ENCODE data around the gene GNPTG. TPM values are rescaled to one million over a fixed set of nuclear protein-coding genes. Genes with fewer than 3 reads are reported as not detected.

GNPTG gene
- total RNA-seq, 1 experiment from 2014 or later: 37.3 TPM

- BruUV-seq (replicated peaks): TSS peak; percentile 86
Observed at GRCh38 chr16:1309888-1310831, 41.6 kb upstream of the GNPTG start.

GRCh38 chr16:1310832-1311200 lies 40.9 kb upstream of the GNPTG start:
- H3K4me1 ChIP-seq: peaks cover 5% of the 10 kb centered on the region; the same call in 1 of the 2 replicates
- Mint-ChIP-seq H3K4me3 (ENCODE audit: unreplicated experiment) (peak overlapping the region; percentile 100), H3K9me3 (ENCODE audit: unreplicated experiment) (no peaks in the 10 kb centered on the region), H3K27ac (ENCODE audit: unreplicated experiment) (peak overlapping the region; percentile 98), H3K4me1 (ENCODE audit: low read depth, unreplicated experiment) (no peaks in the 10 kb centered on the region), H3K27me3 (ENCODE audit: insufficient read depth, unreplicated experiment) (no peaks in the 10 kb centered on the region), H3K36me3 (ENCODE audit: insufficient read depth, unreplicated experiment) (peaks cover 40% of the 10 kb centered on the region)
- intact Hi-C loops (cut with micrococcal nuclease; ENCODE audit: unreplicated experiment): no loop called here
- no peak for DNase-seq
- H3K27me3 ChIP-seq (replicated peaks; ENCODE audit: control insufficient read depth, insufficient read depth, low read length): no peaks in the 10 kb centered on the region
- BruUV-seq (replicated peaks): no TSS peak
- TF ChIP-seq CTCF (IDR thresholded peaks at IDR 0.05; ENCODE audit: insufficient read depth in 1 of 2, low read depth in 1 of 2, low read length in 1 of 2, severe bottlenecking in 1 of 2, unreplicated experiment in 1 of 2): no peak
- peak overlapping the region; percentile 64 for H3K4me3 ChIP-seq (ENCODE audit: low read depth, low read length)
- ChIA-PET CTCF (interaction anchor here (1.7 kb wide), 1 partner anchor 32 kb away, joined by 8 read pairs; no protein-coding TSS in a partner anchor), POLR2A (no interaction called here)
- H3K36me3 ChIP-seq (ENCODE audit: control insufficient read depth, insufficient read depth, low read length): no peaks in the 10 kb centered on the region; the same call in none of the 2 replicates
- H3K9me3 ChIP-seq: no peaks in the 10 kb centered on the region

More at GRCh38 chr16:1309888-1310831, 41.6 kb upstream of the GNPTG start:
- no peaks in the 10 kb centered on the region for H3K4me1 Mint-ChIP-seq (ENCODE audit: low read depth, unreplicated experiment)
- Histone ChIP-seq H3K4me1 (peaks cover 5% of the 10 kb centered on the region; the same call in 1 of the 2 replicates), H3K27me3 (replicated peaks; ENCODE audit: control insufficient read depth, insufficient read depth, low read length) (no peaks in the 10 kb centered on the region), H3K36me3 (ENCODE audit: control insufficient read depth, insufficient read depth, low read length) (no peaks in the 10 kb centered on the region; the same call in none of the 2 replicates), H3K4me3 (ENCODE audit: low read depth, low read length) (peak overlapping the region; percentile 64), H3K9me3 (no peaks in the 10 kb centered on the region)
- H3K27me3 Mint-ChIP-seq (ENCODE audit: insufficient read depth, unreplicated experiment): no peaks in the 10 kb centered on the region
- peak in 1 of 2 experiments; percentile 29 for DNase-seq
- intact Hi-C loops (cut with micrococcal nuclease; ENCODE audit: unreplicated experiment): no loop called here
- TF ChIP-seq CTCF (IDR thresholded peaks at IDR 0.05; ENCODE audit: insufficient read depth in 1 of 2, low read depth in 1 of 2, low read length in 1 of 2, severe bottlenecking in 1 of 2, unreplicated experiment in 1 of 2): no peak
- CTCF ChIA-PET: no interaction called here
- peaks cover 34% of the 10 kb centered on the region for H3K36me3 Mint-ChIP-seq (ENCODE audit: insufficient read depth, unreplicated experiment)
- H3K27ac Mint-ChIP-seq (ENCODE audit: unreplicated experiment): peak overlapping the region; percentile 98
- H3K4me3 Mint-ChIP-seq (ENCODE audit: unreplicated experiment): peak overlapping the region; percentile 100
- no peaks in the 10 kb centered on the region for H3K9me3 Mint-ChIP-seq (ENCODE audit: unreplicated experiment)
- POLR2A ChIA-PET: interaction anchor here (1.6 kb wide), 1 partner anchor 33 kb away, joined by 6 read pairs; no protein-coding TSS in a partner anchor

- ChIA-PET POLR2A (no interaction called here), CTCF (interaction anchor here (1.7 kb wide), 1 partner anchor 32 kb away, joined by 8 read pairs; no protein-coding TSS in a partner anchor)
- Histone ChIP-seq H3K27me3 (replicated peaks; ENCODE audit: control insufficient read depth, insufficient read depth, low read length) (no peaks in the 10 kb centered on the region), H3K9me3 (no peaks in the 10 kb centered on the region), H3K4me1 (peaks cover 5% of the 10 kb centered on the region; the same call in 1 of the 2 replicates), H3K36me3 (ENCODE audit: control insufficient read depth, insufficient read depth, low read length) (no peaks in the 10 kb centered on the region; the same call in none of the 2 replicates), H3K4me3 (ENCODE audit: low read depth, low read length) (peak overlapping the region; percentile 64)
- no peaks in the 10 kb centered on the region for H3K9me3 Mint-ChIP-seq (ENCODE audit: unreplicated experiment)
- DNase-seq: no peak
- peaks cover 45% of the 10 kb centered on the region for H3K36me3 Mint-ChIP-seq (ENCODE audit: insufficient read depth, unreplicated experiment)
- H3K4me1 Mint-ChIP-seq (ENCODE audit: low read depth, unreplicated experiment): no peaks in the 10 kb centered on the region
- no peaks in the 10 kb centered on the region for H3K27me3 Mint-ChIP-seq (ENCODE audit: insufficient read depth, unreplicated experiment)
- BruUV-seq (replicated peaks): no TSS peak
- peak overlapping the region; percentile 100 for H3K4me3 Mint-ChIP-seq (ENCODE audit: unreplicated experiment)
- no peak for TF ChIP-seq CTCF (IDR thresholded peaks at IDR 0.05; ENCODE audit: insufficient read depth in 1 of 2, low read depth in 1 of 2, low read length in 1 of 2, severe bottlenecking in 1 of 2, unreplicated experiment in 1 of 2)
- intact Hi-C loops (cut with micrococcal nuclease; ENCODE audit: unreplicated experiment): no loop called here
- H3K27ac Mint-ChIP-seq (ENCODE audit: unreplicated experiment): no peak overlapping the region
Observed at GRCh38 chr16:1311212-1311737, 40.5 kb upstream of the GNPTG start.
